Stimulated activated CD4-positive, alpha-beta T cell treated with anti-CD3 and anti-CD28 coated beads, Interleukin-12 subunit alpha, Interleukin-12 subunit beta, amount 100 ng/mL, for 24 hours (primary cell): ENCODE data around the gene SLC23A3.

Experiments
- DNase-seq, 2 experiments: peaks; one replicate each; pipeline ENCODE4 v3.0.0-alpha.2; 2020; ENCODE audit warnings: low read depth in 2 of 2

SLC23A3 gene, protein sequence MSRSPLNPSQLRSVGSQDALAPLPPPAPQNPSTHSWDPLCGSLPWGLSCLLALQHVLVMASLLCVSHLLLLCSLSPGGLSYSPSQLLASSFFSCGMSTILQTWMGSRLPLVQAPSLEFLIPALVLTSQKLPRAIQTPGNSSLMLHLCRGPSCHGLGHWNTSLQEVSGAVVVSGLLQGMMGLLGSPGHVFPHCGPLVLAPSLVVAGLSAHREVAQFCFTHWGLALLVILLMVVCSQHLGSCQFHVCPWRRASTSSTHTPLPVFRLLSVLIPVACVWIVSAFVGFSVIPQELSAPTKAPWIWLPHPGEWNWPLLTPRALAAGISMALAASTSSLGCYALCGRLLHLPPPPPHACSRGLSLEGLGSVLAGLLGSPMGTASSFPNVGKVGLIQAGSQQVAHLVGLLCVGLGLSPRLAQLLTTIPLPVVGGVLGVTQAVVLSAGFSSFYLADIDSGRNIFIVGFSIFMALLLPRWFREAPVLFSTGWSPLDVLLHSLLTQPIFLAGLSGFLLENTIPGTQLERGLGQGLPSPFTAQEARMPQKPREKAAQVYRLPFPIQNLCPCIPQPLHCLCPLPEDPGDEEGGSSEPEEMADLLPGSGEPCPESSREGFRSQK

GRCh38 chr2:219169930-219170654, at the start of gene SLC23A3:
TSS of gene SLC23A3 (minus strand) at chr2:219170029. CDS start at chr2:219169984, 45 bp downstream.
- no peak for DNase-seq

DNA sequence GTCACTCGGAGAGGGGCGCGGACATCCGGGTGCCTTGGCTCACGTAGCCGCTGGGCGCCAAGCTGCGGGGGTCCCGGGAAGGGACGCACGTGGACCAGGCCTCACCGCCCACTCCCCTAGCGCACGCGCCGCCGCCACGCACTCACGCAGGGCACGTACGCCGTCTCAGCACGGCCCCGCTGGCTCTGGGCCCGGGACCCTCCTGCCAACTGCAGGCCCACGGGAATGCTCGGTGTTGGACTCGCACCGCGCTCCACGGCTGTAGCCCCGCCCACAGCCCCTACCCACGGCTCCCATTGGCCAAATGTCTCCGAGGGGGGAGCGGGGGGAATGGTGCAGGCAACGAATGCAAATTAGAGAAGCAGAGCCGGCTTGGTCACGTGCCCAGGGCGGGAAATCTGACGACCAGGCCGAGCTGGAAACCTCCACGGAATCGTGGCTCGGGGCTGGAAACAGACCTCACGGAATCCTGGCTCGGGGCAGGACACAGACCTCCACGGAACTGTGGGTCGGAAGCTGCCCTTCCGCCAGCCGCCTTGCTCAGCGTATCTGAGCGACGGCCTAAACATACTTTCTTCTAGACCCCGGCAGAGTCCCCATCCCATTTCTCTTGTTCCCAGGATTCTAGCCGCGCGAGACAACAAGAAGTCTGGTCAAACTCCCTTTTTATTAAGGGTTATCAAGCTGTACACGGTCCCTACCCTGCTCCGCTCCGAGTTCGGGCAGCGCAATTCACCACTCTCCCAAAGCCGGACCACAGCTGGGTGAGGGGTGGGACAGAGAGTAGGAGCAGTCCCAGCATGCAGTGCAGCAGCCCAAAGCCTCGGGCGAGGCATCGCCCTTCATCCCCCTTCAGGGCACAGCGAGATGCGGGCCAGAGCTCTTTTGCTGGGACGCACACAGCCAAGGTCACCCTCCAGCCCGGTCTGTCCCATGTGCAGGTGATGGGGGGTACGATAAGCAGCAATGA, 49.2 kb upstream of the SLC23A3 start, which contains the start of gene ABCB6:
TSS of gene ABCB6 (minus strand) at position 227 of the 970 bp plus-strand sequence. CDS start 285 bp downstream, outside the sequence.
- DNase-seq: peak; percentile 80 to 91

- DNase-seq: peak in 1 of 2 experiments; percentile 29
Observed at GRCh38 chr2:219218217-219218731, 48.4 kb upstream of the SLC23A3 start.

GRCh38 chr2:219216535-219216915, 46.7 kb upstream of the SLC23A3 start:
- no peak for DNase-seq

DNA sequence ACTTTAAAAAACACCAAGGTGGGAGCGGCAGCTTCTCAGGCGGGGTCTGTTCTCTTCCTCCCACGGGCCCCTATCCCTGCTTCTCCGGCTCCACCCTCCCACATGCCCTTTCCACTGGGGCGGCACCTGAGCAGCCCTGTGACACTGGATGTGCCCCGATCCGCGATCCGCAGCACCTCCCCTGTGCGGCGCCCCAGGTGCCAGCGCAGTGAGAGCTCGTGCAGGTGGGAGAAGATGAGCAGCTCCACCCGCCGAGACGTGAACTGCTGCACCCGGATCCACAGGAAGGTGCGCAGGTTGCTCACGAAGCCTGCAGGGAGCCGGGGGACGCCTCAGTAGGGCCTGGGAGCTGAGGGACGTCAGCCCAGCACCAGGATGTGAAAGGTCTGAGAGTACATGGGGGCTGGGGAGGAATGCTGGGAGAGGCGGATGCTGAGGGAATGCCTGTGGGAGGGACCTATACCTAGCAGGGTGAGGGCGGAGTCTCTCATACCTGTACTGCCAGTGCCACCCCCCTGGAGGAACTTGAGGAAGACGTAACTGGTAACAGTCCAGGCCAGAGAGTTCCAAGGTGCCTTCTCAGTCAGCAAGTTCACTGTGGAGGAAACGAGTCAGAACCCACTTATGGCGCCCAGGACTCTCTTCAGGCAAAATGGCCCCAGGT, 46.2 kb upstream of the SLC23A3 start:
- no peak for DNase-seq

GRCh38 chr2:219214786-219215185, 45.0 kb upstream of the SLC23A3 start:
- DNase-seq: no peak

GRCh38 chr2:219214141-219214540, 44.3 kb upstream of the SLC23A3 start:
- no peak for DNase-seq

GRCh38 chr2:219213486-219214071, 43.8 kb upstream of the SLC23A3 start:
- no peak for DNase-seq

DNA sequence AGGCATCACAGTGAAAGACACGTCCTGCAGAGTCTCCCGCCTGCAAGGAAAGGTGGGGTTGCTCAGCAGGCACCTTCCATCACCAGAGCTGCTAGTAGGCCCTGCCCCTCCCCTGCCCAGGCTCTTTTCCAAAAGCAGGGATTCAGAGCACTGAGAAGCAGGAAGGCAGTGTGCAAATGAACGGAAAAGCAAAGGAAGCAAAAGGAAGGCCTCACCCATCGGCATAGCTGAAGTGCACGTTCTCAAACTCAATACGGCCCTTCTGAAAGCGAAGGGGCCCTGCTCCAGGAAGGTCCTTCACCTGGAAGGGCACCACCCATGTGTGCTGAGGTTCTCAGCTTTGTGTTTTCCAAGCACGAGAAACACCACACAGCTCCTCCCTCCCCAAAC, 43.2 kb upstream of the SLC23A3 start:
- DNase-seq: no peak

- DNase-seq: no peak
Observed at GRCh38 chr2:219210886-219211362, 41.1 kb upstream of the SLC23A3 start.

- no peak for DNase-seq
Observed at GRCh38 chr2:219210196-219210885, 40.5 kb upstream of the SLC23A3 start.

DNA sequence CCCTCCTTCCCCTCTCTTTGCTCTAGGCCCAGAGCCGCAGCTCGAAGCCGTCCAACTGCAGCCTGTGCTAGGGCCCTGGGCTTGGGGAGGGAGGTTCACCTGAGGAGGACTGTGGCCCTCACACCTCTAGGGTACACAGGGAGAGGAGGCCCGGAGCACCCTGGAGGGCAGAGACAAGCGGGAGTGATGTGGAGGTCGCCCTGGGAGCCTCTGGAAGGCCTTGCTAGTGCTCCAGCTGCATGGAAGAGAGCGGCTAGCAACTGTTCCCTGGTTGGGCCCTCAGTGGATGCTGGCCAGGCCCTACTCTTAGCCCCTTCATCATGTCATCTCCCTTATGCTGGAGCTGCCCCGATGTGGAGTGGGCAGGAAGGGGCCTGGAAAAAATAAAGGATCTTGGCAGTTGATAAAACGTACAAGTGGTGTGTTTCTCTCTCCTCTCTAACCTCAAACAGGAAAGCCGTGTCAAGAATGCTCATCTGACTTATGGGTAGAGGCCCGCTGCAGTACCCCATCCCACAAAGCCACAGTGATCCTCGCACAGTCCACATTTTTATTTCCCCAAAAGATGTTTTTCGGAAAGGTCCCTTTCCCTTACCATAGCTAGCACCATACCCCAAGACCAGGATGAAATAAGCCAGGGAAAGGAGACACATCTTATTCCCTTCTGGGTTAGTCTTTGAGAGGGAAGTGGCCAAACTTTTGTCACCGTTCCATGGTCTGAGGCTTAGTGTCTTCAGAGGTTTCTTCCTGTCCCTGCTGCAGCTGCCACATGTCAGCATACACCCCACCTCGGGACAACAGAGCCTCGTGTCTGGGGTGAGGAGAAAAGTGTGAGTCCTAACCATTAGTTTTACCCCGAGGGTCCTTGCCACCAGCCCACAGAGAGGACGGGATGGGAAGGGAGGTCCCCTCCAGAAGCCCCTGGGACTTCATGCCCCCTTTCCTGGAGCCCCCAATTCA, 39.7 kb upstream of the SLC23A3 start:
- DNase-seq: no peak

GRCh38 chr2:219207884-219208740, 38.3 kb upstream of the SLC23A3 start:
- no peak for DNase-seq

DNA sequence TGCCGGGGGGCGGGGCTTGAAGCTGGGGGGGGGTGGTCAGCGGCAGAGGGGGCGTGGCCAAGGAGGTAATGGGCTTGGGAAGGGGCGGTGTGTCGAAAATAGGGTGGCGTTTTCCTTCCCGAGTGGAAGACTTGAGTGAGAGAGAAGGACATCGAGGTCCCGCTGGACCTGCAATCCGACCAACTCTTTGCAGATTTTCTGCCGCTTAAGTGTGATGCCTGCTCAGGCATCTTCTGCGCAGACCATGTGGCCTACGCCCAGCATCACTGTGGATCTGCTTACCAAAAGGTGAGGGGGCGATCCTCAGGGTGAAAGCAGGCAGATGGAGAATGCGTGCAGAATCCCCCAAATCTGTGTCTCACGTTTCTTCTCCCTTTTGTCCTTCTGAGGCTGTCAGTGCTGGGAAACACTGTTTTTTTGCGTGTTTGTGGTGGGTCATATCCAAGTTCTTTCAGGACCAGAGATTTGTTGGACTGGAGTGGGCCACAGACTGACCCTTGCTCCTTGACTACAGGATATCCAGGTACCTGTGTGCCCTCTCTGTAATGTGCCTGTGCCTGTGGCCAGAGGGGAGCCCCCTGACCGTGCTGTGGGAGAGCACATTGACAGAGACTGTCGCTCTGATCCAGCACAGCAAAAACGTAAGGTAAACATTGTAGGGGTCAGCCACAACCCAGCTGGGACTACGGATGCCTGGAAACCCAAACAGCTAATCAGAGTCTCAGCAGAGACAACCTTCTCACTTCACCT, 37.5 kb upstream of the SLC23A3 start:
- DNase-seq: no peak

DNA sequence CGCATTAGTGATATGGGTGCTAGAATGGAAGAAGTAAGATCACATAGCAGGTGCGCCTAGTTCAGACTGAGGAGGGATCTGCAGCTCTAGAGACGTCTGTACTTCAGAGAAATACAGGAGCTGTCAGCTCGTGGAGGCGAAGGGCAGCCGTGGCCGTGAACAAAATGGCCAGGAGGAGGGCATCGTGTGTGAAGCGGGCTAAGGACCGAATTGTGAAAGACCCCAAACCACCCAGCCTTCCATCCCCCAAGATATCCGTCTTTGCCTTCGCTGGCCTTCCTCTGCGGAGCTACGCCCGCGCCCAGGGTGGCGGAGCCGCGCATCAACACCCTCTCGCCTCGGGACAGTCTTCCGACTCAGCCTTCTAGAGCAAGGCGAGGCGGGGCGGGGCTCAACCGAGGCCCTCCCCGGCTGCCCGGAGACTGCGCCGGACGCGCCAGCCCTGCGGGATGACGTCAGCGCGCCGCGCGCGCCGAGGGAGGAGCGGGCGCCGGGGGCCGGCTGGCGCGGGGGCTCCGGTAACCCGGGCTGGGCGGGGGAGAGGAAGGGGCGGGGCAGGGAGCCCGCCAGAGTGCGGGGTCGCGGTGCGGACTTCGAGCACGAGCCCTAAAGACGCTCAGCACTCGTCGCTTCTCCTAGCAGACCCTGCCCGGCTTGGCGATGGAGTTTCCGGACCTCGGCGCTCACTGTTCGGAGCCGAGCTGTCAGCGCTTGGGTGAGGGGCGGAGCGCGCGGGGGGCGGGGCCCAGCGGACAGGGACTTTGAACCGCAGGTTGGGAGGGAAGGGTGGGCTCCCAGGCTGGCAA, 36.7 kb upstream of the SLC23A3 start, which contains the start of gene ZFAND2B:
TSS of gene ZFAND2B (plus strand) at position 455 of the 806 bp plus-strand sequence. CDS start at position 661, 206 bp downstream.
- peak; percentile 89 for DNase-seq

GRCh38 chr2:219205981-219206327, 36.1 kb upstream of the SLC23A3 start:
- no peak for DNase-seq
